H1 (cell line): ENCODE measurements around the gene CACNA1E. TPM values are rescaled to one million over a fixed set of nuclear protein-coding genes. Genes with fewer than 3 reads are reported as not detected.
A peak's percentile ranks its signal among the peaks of the same experiment; 100 is the strongest.

ENCODE experiments used
- CTCF ChIA-PET: fragments of 300-600 bp; sonication (Branson Sonifier 250); formaldehyde crosslinking; loops from one replicate; lab custom pipeline; 2021; ENCODE audit not compliant: partially characterized antibody; lab: Charles Lee
- POLR2A ChIA-PET: fragments of 300-600 bp; sonication (Branson Sonifier 250); formaldehyde crosslinking; loops from one replicate; lab custom pipeline; 2021; ENCODE audit warnings: inconsistent platforms; ENCODE audit not compliant: partially characterized antibody; lab: Charles Lee
- DNase-seq, 2 experiments: peaks; one replicate each; pipeline versions ENCODE4 v3.0.0 to v3.0.0-alpha.2; 2010 to 2022; ENCODE audit warnings: low spot score in 2 of 2, low read depth in 1 of 2, mixed read lengths in 1 of 2
- FAIRE-seq: peaks from 2 replicates; lab custom pipeline; 2011; peaks lifted over from hg19 to GRCh38; lab: Jason Lieb, UNC
- H2AFZ ChIP-seq: 2 replicates; pipeline ENCODE4 v1.8.1; 2012; ENCODE audit warnings: low read length, inconsistent platforms
- H2AK5ac ChIP-seq: 2 replicates; pipeline ENCODE4 v1.6.1; 2013; ENCODE audit warnings: low read depth, low read length
- H2BK120ac ChIP-seq: replicated peaks from 2 replicates; pipeline ENCODE3; 2013; ENCODE audit warnings: low read depth, low read length, inconsistent platforms
- H2BK12ac ChIP-seq: 2 replicates; pipeline ENCODE4 v1.6.1; 2013; ENCODE audit warnings: low read depth, low read length
- H2BK15ac ChIP-seq: 2 replicates; pipeline ENCODE4 v1.6.1; 2013; ENCODE audit warnings: low read length
- H2BK20ac ChIP-seq: 2 replicates; pipeline ENCODE4 v1.6.1; 2013; ENCODE audit warnings: low read length
- H2BK5ac ChIP-seq: 2 replicates; pipeline ENCODE4 v1.6.1; 2013; ENCODE audit warnings: low read depth, low read length
- H3K14ac ChIP-seq: 2 replicates; pipeline ENCODE4 v1.6.1; 2013; ENCODE audit warnings: inconsistent platforms; ENCODE audit not compliant: insufficient read length
- H3K18ac ChIP-seq: 2 replicates; pipeline ENCODE4 v1.6.1; 2013; ENCODE audit warnings: low read length; ENCODE audit errors: extremely low read depth
- H3K23ac ChIP-seq: 2 replicates; pipeline ENCODE4 v1.6.1; 2013; ENCODE audit warnings: inconsistent platforms; ENCODE audit not compliant: insufficient read length
- H3K23me2 ChIP-seq: 2 replicates; pipeline ENCODE4 v1.6.1; 2013; ENCODE audit warnings: low read depth, low read length
- H3K27ac ChIP-seq: 2 replicates; pipeline ENCODE4 v1.6.1; 2011; ENCODE audit warnings: low read depth, low read length, inconsistent platforms
- H3K27me3 ChIP-seq, 4 experiments: replicated peaks in 1 of 4; 1 replicate in 1 of 4; 2 replicates in 3 of 4; pipeline versions ENCODE4 v1.6.1 to v1.8.1; 2011 to 2013; ENCODE audit warnings: low read length in 3 of 4, mild to moderate bottlenecking in 3 of 4, inconsistent platforms in 2 of 4, mixed read lengths in 2 of 4, moderate library complexity in 1 of 4; ENCODE audit not compliant: control insufficient read depth in 3 of 4, insufficient read depth in 3 of 4; ENCODE audit errors: extremely low read depth in 1 of 4
- H3K36me3 ChIP-seq, 4 experiments: 2 replicates each; pipeline versions ENCODE4 v1.6.1 to v1.8.1; 2011 to 2013; ENCODE audit warnings: mild to moderate bottlenecking in 4 of 4, low read length in 3 of 4, moderate library complexity in 2 of 4, control low read depth in 1 of 4, inconsistent platforms in 1 of 4; ENCODE audit not compliant: insufficient read depth in 4 of 4, control insufficient read depth in 2 of 4
- H3K4ac ChIP-seq: replicated peaks from 2 replicates; pipeline ENCODE3; 2013; ENCODE audit warnings: low read length, low read depth, mixed read lengths, inconsistent platforms; ENCODE audit not compliant: insufficient read length
- H3K4me1 ChIP-seq, 4 experiments: replicated peaks in 1 of 4; 1 replicate in 1 of 4; 2 replicates in 3 of 4; pipeline versions ENCODE4 v1.6.1 to v1.8.1; 2011 to 2013; ENCODE audit warnings: low read length in 3 of 4, inconsistent platforms in 2 of 4, mixed read lengths in 1 of 4; ENCODE audit not compliant: insufficient read depth in 4 of 4, control insufficient read depth in 3 of 4
- H3K4me2 ChIP-seq, 2 experiments: 2 replicates each; pipeline versions ENCODE4 v1.6.1 to v1.8.1; 2011 to 2013; ENCODE audit warnings: low read depth in 2 of 2, low read length in 2 of 2, control low read depth in 1 of 2, inconsistent platforms in 1 of 2, mild to moderate bottlenecking in 1 of 2; ENCODE audit not compliant: insufficient read depth in 1 of 2
- H3K4me3 ChIP-seq, 4 experiments: fragments of 200-600, 300-600 bp in 1 of 4; sonication (generic), shearing (Covaris generic), sonication (Bioruptor Twin) in 1 of 4; 2 replicates each; pipeline versions ENCODE4 v1.5.1 to v1.8.1; 2011 to 2016; ENCODE audit warnings: low read length in 4 of 4, low read depth in 3 of 4, control low read depth in 2 of 4, inconsistent platforms in 2 of 4, mild to moderate bottlenecking in 2 of 4, mixed read lengths in 1 of 4, moderate library complexity in 1 of 4; ENCODE audit not compliant: insufficient read depth in 2 of 4; ENCODE audit errors: extremely low read depth in 1 of 4
- H3K56ac ChIP-seq: replicated peaks from 2 replicates; pipeline ENCODE3; 2013; ENCODE audit warnings: low read depth, mild to moderate bottlenecking, mixed read lengths, low read length, inconsistent platforms; ENCODE audit not compliant: insufficient read length
- H3K79me1 ChIP-seq: 2 replicates; pipeline ENCODE4 v1.6.1; 2013; ENCODE audit warnings: low read depth, low read length, control low read depth
- H3K79me2 ChIP-seq, 2 experiments: 2 replicates each; pipeline versions ENCODE4 v1.6.1 to v1.8.1; 2012 to 2013; ENCODE audit warnings: low read length in 2 of 2, mild to moderate bottlenecking in 2 of 2, inconsistent platforms in 1 of 2; ENCODE audit not compliant: insufficient read depth in 2 of 2, control insufficient read depth in 1 of 2
- H3K9ac ChIP-seq, 4 experiments: replicated peaks in 1 of 4; 1 replicate in 1 of 4; 2 replicates in 3 of 4; pipeline versions ENCODE4 v1.6.1 to v1.8.1; 2011 to 2013; ENCODE audit warnings: low read depth in 3 of 4, low read length in 3 of 4, control low read depth in 2 of 4, mild to moderate bottlenecking in 2 of 4, moderate library complexity in 2 of 4, inconsistent platforms in 1 of 4; ENCODE audit errors: extremely low read depth in 1 of 4
- H3K9me3 ChIP-seq, 2 experiments: 2 replicates each; pipeline versions ENCODE4 v1.6.1 to v1.8.1; 2012 to 2013; ENCODE audit warnings: mild to moderate bottlenecking in 2 of 2, moderate library complexity in 2 of 2, control low read depth in 1 of 2, inconsistent platforms in 1 of 2, low read depth in 1 of 2, low read length in 1 of 2, mixed read lengths in 1 of 2; ENCODE audit not compliant: insufficient read depth in 2 of 2
- H4K20me1 ChIP-seq, 2 experiments: replicated peaks in 1 of 2; 2 replicates each; pipeline versions ENCODE3 to v1.8.1; 2011 to 2013; ENCODE audit warnings: inconsistent platforms in 2 of 2, low read length in 2 of 2, mild to moderate bottlenecking in 1 of 2; ENCODE audit not compliant: insufficient read depth in 2 of 2, control insufficient read depth in 1 of 2
- H4K5ac ChIP-seq: 2 replicates; pipeline ENCODE4 v1.6.1; 2013; ENCODE audit warnings: low read length, low read depth, mixed read lengths, inconsistent platforms; ENCODE audit not compliant: insufficient read length
- H4K8ac ChIP-seq: 2 replicates; pipeline ENCODE4 v1.8.0; 2013; ENCODE audit warnings: mild to moderate bottlenecking, moderate library complexity, low read length, inconsistent platforms; ENCODE audit not compliant: insufficient read depth; ENCODE audit errors: extremely low read depth
- H4K91ac ChIP-seq: replicated peaks from 2 replicates; pipeline ENCODE3; 2013; ENCODE audit warnings: low read length, mixed read lengths, inconsistent platforms; ENCODE audit not compliant: insufficient read length
- BACH1 ChIP-seq: IDR thresholded peaks from 2 replicates; pipeline ENCODE4 v1.6.1; 2012; ENCODE audit warnings: low read length, improper control_type of control experiment
- BCL11A ChIP-seq, 2 experiments: IDR thresholded peaks; one replicate each; pipeline ENCODE4 v1.6.1; 2011; ENCODE audit warnings: low read depth in 2 of 2, low read length in 2 of 2, mild to moderate bottlenecking in 2 of 2
- CEBPB ChIP-seq: IDR thresholded peaks from 2 replicates; pipeline ENCODE4 v1.6.1; 2012; ENCODE audit warnings: low read depth, low read length
- GTF2F1 ChIP-seq: IDR thresholded peaks from 2 replicates; pipeline ENCODE4 v1.6.1; 2012; ENCODE audit warnings: low read depth, low read length, improper control_type of control experiment, borderline replicate concordance
- KDM4A ChIP-seq: IDR thresholded peaks from one replicate; pipeline ENCODE4 v1.7.1; 2012; ENCODE audit warnings: low read depth, mild to moderate bottlenecking, moderate library complexity, low read length, inconsistent platforms; ENCODE audit not compliant: severe bottlenecking
- RNF2 ChIP-seq: fragments of 200-900, 300-1000 bp; sonication (generic); IDR thresholded peaks from 2 replicates; pipeline ENCODE4 v1.7.1; 2016; ENCODE audit warnings: borderline replicate concordance, low read depth, mild to moderate bottlenecking, antibody characterized with exemption, low read length; ENCODE audit not compliant: poor library complexity, severe bottlenecking; ENCODE audit errors: missing control alignments
- SIN3A ChIP-seq, 2 experiments: IDR thresholded peaks in 1 of 2; conservative IDR thresholded peaks in 1 of 2; 2 replicates each; pipeline ENCODE4 v1.6.1; 2011 to 2012; ENCODE audit warnings: low read length in 2 of 2, improper control_type of control experiment in 1 of 2, low read depth in 1 of 2, mild to moderate bottlenecking in 1 of 2
- WGBS, 2 experiments: shearing (Covaris generic) in 1 of 2; methylation state at CpG; one replicate each; pipeline versions ENCODE4 v1.1.6 to v1.1.7; 2013 to 2015; ENCODE audit warnings: low lambda C conversion rate in 2 of 2, mixed read lengths in 2 of 2, inconsistent platforms in 1 of 2, low coverage in 1 of 2, missing lambda C conversion rate in 1 of 2; ENCODE audit not compliant: insufficient replicate concordance in 2 of 2, insufficient coverage in 1 of 2, insufficient read length in 1 of 2; ENCODE audit errors: extremely low coverage in 1 of 2, missing lambda C conversion rate in 1 of 2; 5-methylcytosine and 5-hydroxymethylcytosine counted together
- polyA plus RNA-seq, 7 experiments: library from polyadenylated mRNA; depleted of rRNA in 3 of 7; stranded (reverse) in 5 of 7; unstranded in 2 of 7; fragments of >200 nt in 5 of 7; fragments of 200-250 nt in 2 of 7; gene quantifications; 1 replicate in 5 of 7; 2 replicates in 1 of 7; 4 replicates in 1 of 7; pipeline versions ENCODE4 v1.2.1 to v1.2.3, GENCODE V29; 2011 to 2013; ENCODE audit warnings: missing spikeins in 2 of 7, mixed read lengths in 2 of 7
- total RNA-seq: library from RNA; stranded (reverse); fragmentation: NEBNext Ultra II Directional; extraction: Animal tissue kit (Norgen Biotek cat#: 25700); gene quantifications from 2 replicates; pipeline ENCODE4 v1.2.1, GENCODE V29; 2021

Gene CACNA1E
- total and polyA plus RNA-seq, 2 of the 8 experiments (the other 6 are each of a cell fraction or from before 2014, with no cell fraction given), result 0.98 to 1.3 TPM

DNA sequence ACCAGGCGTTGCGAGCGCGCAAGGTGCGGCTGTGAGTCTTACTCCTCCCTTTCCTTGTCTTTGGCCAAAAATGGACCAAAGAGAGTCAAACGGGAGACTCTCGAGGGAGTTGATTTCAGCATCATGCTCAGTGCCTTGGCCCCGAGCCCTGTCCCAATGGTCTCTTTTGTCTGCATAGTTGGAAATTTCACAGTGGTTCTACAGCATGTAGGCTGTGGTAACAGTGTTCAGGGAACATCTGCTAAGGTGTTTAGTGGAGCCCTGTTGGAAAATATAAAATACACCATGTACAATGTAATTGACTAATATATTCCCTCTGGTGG lies 2.7 kb downstream of the CACNA1E start:
- Histone ChIP-seq H2AFZ (peak overlapping the region; percentile 27), H4K5ac (no peak overlapping the region), H2AK5ac (no peak overlapping the region), H2BK120ac (no peak overlapping the region), H3K14ac (no peak overlapping the region), H4K8ac (no peak overlapping the region), H2BK12ac (peak overlapping the region; percentile 70), H2BK15ac (0 out of 2 replicates have a peak overlapping the region, but pooled peaks have one; percentile 93), H4K20me1 (peaks cover 0 to 1% of the 10 kb centered on the region in 2 experiments), H3K4me3 (peak overlapping the region; percentile 20 to 56 (median 27); a peak in 7 of 8 replicates), H3K4ac (no peak overlapping the region), H3K18ac (0 out of 2 replicates have a peak overlapping the region, but pooled peaks have one; percentile 20), H3K4me1 (peaks cover 0 to 25% (median 10%) of the 10 kb centered on the region in 4 experiments; a peak in 5 of 7 replicates), H4K91ac (no peak overlapping the region), H2BK20ac (no peak overlapping the region), H3K36me3 (no peaks in the 10 kb centered on the region), H3K27ac (no peak overlapping the region), H3K79me1 (no peaks in the 10 kb centered on the region; the same call in 1 of the 2 replicates), H3K23me2 (peaks cover 21% of the 10 kb centered on the region), H3K23ac (no peak overlapping the region), H3K4me2 (peak overlapping the region; percentile 75), H3K56ac (no peak overlapping the region), H3K27me3 (peaks cover 32 to 66% (median 54%) of the 10 kb centered on the region in 4 experiments), H3K79me2 (no peaks in the 10 kb centered on the region), H2BK5ac (no peak overlapping the region), H3K9ac (no peak overlapping the region), H3K9me3 (no peaks in the 10 kb centered on the region)
- DNase-seq, result no peak
- no peak for FAIRE-seq
- WGBS, 2 experiments, result 23% methylated on average over 8 of the region's 8 CpGs; no CpG with 5 or more reads in 1 of the 2 experiments
- POLR2A ChIA-PET, result interaction anchor here (1.0 kb wide), 1 partner anchor 32 kb away, joined by 3 read pairs; no protein-coding TSS in a partner anchor
- CTCF ChIA-PET, result interaction anchor here (0.7 to 6.3 kb wide), 7 partner anchors 11 to 481 kb away, joined by 3 to 40 read pairs (median 3); no protein-coding TSS in a partner anchor
- TF ChIP-seq KDM4A, result no peak
- peak; percentile 49; the same call in 1 of the 2 replicates for TF ChIP-seq BACH1
- no peak for TF ChIP-seq RNF2
- TF ChIP-seq GTF2F1, result no peak
- TF ChIP-seq SIN3A (conservative IDR thresholded peaks at IDR 0.05 in 1 of 2, IDR thresholded peaks at IDR 0.05 in 1 of 2; ENCODE audit: low read depth in 1 of 2, low read length in 2 of 2), result no peak; a peak in 1 of 4 replicates
- TF ChIP-seq CEBPB, result no peak
- TF ChIP-seq BCL11A (IDR thresholded peaks at IDR 0.05; ENCODE audit: low read depth in 2 of 2, low read length in 2 of 2), result no peak
